Urothelium cell line (cell line): ENCODE results near the gene SMAD6.
"Not testable (repeated sequence)": the region's sequence is repeated elsewhere in the genome, so short reads cannot be mapped to it uniquely, and the experiment has no call there.

ENCODE experiments used
- DNase-seq: peaks from one replicate; pipeline ENCODE4 v3.0.0; 2011; ENCODE audit warnings: low spot score, mixed read lengths
- FAIRE-seq: peaks from 2 replicates; lab custom pipeline; 2011; peaks lifted over from hg19 to GRCh38; lab: Jason Lieb, UNC

Gene SMAD6

DNA sequence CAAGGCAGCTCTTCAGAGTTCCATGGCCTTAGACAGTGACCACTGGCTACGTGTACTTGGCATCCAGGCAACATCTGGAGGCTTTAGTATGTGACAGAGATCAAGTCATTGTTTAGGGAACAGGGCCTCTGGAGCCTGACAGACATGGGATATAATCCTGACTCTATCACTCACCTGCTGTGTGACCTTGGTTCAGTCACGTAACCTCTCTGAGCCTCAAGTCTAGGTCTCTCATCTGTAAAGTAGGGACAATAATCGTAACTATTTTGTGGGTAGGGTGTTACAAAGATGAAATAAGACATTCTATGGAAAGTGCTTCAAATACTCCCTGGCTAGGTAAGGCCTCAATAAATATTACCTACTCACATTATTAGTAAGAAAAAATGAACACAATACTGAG, 114.2 kb downstream of the SMAD6 start:
- FAIRE-seq (no peak), DNase-seq (no peak)

DNA sequence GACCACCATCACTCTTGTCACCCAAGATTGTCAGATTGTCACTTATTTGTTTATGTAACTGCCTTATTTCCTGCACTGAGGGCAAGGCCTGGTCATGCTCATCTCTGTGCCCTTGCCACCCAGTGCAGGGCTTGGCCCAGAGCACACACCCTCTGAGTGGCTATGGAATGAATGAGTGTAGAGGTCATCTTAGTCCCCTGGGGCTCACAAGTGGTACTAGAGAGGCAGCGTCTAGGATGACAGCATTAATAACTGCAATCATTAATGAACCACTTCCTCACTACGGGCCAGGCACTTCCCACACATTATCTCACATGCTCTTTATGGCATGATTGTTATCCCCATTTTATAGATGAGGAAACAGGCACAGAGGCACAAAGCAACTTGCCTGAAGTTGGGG, 117.0 kb downstream of the SMAD6 start:
- DNase-seq: no peak
- peak; percentile 58 for FAIRE-seq

DNA sequence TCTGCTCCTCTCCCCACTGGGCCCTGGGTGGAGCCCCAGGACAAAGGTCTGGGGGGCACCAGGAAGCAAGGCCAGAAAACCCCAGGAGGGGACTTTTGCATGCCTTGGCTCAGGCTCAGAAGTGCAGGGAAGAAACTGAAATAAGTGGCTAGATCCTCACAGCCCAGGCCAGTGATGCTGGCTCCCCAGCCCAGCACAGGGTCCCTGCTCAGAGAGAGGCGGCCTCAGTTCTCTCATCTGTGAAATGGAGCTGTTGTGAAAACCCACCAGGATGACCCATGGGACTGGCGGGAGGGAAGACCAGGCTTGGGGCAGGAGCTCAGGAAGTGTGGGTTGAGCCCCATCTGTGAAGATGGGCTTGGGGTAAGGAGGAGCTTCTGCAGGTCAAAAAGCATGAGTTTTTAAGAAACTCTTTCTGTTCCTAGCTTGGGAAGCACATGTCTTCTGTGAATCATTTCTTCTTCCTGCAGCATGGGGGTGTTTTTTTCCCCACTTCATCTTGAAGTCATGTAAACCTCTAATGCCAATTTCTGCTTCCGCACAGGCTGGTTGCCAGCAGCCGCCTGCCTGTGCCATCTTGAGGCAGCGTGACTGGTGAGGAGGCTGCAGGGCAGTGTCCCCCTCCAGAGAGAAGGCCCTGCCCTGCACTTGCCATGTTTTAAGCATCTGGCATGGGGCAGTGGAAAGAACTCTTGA, 118.6 kb downstream of the SMAD6 start:
- DNase-seq (no peak), FAIRE-seq (no peak)

DNA sequence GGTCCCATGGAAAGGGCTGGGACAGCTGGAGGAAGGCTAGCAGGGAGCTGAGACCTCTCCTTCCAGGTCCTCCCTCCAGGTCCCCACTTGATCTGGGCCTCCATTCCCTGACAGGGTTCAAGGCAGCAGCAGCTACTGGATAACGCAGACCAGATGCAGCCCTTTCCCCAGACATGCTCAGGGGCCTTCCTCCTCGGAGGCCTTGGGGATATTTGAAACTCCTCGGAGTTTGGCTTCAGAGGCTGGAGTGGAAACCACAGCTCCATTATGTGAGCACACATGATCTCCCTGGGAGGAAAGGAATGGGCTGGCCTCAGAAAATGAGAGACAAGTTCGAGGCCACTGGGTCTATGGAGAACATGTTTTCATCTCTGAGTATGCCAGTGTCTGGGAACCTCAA, 119.3 kb downstream of the SMAD6 start:
- DNase-seq: no peak
- FAIRE-seq: no peak

DNA sequence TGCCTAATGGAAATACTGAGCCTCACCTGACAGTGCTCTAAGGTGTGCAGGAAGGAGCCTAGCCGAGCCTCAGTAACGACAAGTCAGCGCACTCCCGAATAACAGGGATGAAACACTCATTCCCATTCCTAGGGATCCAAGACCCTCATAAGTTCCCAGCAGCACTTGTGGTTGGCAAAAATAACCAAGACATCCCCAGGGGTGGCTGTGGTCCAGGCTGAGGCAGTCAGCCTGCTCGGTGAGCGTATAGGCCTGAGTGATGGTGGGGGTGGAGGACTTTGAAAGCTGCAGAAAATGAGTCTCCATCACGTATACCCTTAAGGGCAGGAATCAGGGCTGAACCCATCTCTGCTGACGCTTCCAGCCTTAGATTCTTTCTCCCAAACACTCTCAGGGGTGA, 120.1 kb downstream of the SMAD6 start:
- DNase-seq (no peak), FAIRE-seq (peak; percentile 17)

DNA sequence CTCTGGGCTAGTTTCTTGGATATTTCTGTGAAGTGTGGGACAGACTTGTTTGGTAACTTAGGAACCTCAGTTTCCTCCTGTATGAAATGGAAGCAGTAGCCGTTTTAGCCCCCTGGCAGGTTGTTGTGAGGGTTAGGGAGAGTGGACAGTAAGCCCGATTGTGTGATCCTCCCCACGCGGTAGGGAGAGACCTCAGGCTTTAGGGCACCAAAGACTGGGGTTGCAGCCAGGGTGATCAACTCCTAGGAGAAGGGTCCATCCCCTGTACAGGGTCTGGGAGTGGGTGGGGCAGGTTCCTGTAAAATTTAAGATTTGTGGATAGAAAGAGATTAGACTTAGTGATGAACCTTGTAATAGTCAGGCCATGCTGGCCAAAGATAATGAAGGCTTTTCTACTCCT, 120.5 kb downstream of the SMAD6 start:
- DNase-seq: no peak
- FAIRE-seq: no peak

DNA sequence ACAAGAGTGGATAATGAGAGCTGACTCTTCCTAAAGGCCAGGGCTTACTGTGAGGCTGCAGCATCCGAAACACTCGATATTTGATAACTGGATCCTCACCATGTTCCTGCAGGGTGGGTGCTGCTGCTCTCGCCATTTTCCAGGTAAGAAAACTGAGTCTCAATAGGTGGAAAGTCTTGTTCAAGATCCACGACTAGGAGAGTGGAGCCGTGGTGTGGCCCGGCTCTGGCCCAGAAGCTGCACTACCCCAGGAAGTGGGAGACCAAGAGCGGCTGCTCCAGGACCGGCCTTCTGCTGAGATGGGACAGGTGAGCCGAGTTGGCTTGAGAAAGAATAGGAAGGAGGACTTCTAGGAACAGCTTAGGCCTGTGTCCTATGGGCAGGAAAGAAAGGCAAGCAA, 121.6 kb downstream of the SMAD6 start:
- no peak for DNase-seq
- no peak for FAIRE-seq

DNA sequence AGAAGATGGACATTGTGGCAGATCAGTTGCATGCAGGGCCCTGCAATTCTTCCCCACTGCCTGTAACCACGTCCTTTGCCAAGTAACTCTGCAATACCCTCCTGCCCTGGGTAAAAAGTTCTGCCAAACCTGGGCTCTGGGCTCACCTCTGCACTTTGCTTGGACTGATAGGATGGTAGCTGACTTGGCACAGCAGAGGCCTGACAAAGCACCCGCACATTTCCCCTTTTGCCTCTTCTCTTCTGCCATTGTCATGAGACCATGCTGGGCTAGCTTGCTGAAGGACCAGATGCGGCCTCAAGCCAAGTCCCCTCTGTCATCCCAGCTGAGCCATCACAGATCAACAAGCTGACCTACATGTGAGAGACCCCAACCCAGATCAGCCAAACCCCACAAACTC, 122.4 kb downstream of the SMAD6 start:
- FAIRE-seq: peak; percentile 86
- no peak for DNase-seq

DNA sequence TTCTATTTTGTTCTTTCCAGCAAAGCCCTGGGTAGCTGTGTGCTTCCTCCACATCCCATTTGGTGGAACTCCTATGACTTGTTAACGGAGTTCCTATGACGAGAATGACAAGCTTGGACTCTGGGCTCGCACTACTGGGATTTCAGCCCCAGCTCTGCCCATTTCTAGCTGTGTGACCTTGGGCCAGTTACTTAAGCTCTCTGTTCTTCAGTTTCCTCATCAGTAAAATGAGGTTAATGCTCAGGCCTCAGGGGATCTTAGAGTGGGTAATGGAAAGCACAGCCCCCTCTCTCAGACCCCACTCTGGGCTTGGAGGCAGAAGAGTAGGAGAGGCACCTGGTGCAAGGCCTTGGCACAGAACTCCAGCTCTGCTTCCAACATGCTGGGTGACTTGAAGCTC, 123.1 kb downstream of the SMAD6 start:
- DNase-seq (no peak), FAIRE-seq (no peak)

DNA sequence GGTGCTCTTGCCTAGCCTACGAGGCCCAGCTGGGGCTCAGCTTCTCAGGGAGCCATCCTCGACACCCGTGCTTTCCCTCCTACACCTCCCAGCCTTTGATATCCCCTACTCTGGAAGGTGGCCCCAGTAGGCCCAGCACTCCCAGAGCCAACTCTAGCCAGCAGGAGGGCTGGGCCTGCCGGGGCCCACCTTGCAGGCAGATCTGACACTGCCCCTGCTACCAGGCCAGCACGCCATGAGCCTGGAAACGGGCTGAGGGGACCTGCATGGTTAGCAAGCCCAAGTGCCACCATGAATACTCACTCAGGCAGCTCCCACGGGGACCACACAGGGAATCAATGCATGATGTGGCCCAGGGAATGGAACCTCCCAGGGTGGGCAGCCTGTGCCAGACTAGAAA, 123.7 kb downstream of the SMAD6 start:
- DNase-seq (no peak), FAIRE-seq (no peak)

DNA sequence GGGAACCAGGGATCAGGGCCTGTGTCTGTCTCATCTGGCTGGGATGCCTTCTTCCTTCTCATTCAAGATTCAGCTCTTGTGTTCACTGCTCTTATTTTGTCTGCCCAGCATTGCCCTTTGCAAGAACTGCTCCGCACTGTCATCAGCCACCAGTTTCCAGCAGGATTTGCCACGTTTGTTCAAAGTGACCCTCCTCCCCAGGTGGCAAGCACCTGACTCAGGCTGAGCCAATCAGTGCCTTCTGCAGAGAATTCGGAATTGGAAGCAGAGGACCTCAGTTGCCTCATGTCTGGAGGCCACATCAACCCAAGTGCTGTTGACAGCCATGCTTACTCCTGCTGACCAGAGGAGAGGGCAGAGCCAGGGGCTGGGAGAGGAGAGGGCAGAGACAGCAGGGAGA, 124.5 kb downstream of the SMAD6 start:
- FAIRE-seq: no peak
- DNase-seq: no peak

DNA sequence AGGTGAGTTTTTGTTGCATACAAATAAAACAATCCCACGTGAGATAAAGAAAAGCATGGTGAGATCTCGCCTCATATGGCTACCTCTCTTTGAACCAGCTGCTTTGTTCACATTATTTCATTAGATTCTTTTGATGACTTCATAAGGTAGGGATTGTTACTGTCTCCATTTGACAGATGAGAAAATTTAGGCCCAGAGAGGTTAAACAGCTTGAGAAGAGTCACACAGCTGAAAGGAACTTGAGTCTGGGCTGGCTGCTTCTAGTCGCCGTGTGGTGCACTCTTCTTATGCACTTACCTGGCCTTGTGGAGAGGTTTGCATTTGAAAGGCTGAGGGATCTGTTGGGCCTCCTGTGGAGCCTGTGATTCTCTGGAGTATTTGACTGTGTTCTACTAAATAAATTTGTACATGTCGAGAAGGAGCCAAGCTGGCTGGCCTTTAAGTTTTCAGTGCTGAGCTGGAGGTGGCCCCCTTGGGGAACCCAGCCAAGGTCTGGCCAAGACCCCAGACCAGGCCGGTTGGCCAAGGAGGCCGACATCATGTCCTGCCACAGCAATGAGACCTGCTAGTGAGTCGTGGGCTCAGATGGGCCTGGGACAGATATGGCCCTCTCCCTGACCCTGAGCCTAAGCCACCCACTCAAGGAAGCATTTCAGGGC, 125.1 kb downstream of the SMAD6 start:
- DNase-seq (no peak), FAIRE-seq (no peak)

DNA sequence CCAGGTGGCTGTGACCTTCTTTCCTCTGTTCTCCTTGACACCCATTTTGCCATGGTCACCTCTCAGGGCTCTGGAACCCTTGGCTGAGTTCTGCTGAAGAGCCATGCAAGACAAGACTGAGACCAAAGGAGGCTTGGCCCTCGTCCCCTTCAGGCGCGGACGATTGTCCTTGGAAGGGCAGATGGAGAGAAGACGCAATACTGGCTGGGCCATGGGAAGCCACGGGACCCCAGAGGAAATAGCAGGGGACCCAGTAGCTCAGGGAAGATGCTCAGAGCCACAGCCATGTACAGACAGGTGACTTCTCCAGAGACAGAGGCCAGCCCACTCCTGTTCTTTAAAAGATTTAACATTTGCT, 125.6 kb downstream of the SMAD6 start:
- FAIRE-seq (no peak), DNase-seq (no peak)

DNA sequence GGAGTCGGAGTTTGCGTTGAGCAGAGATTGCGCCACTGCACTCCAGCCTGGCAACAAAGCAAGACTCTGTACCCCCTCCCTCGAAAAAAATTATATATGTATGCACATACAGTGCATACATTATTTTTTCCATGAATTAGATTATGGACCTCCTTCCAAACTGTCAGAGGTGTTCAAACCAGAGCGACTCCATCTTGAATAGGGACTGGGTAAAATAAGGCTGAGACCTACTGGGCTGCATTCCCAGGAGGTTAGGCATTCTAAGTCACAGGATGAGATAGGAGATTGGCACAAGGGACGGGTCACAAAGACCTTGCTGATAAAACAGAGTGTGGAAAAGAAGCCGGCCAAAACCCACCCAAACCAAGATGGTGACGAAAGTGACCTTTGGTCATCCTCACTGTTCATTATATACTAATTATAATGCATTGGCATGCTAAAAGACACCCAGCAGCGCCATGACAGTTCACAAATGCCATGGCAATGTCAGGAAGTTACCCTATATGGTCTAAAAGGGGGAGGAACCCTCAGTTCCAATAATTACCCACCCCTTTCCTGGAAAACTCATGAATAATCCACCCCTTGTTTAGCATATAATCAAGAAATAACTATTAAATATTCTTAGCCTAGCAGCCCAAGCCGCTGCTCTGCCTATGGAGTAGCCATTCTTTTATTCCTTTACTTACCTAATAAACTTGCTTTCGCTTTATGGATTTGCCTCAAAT, 126.9 kb downstream of the SMAD6 start:
- not testable (repeated sequence) for DNase-seq, FAIRE-seq

DNA sequence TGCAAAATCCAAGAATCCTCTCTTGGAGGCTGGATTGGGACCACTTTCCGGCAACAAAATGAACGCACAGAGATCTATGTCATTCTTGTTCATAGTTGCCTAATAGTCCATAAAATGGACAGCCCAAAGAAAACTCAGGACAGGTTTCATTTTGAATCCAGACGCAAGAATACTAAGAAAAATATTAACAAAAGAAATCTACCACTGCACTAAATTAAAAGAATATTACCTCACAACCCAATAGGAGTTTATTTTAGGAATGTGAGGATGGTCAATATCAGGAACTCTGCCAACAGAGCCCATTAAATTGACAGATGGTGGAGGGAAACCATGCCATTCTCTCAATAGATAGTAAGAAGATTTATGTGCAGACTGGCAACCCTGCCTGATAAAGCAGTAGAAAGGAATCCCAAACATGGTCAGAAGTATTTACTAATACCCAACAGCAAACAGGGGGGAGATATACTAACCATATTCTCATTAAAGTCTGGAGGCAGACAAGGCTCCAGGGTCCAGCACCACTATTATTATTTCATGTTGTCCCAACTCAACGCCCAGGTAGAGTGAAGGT, 127.6 kb downstream of the SMAD6 start:
- DNase-seq (no peak), FAIRE-seq (no peak)

DNA sequence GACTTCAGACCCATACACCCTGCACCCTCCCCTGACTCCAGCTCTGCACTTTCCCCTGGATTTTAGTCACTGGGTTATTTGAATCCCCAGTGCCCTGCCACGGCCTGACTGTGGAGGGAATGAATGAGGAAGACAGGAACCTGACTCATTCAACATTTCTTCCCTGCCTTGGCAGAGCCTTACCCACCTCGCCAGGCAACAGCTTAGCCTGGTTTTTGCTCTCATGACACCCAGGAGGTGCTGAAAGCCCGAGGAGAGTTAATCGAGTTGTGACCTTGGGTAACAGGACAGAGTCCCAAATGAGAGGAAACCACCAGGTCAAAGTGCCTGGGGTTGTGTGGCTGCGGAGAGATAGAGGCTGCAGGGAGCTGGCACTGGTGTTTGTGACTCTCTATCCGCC, 128.3 kb downstream of the SMAD6 start:
- no peak for FAIRE-seq
- peak; percentile 49 for DNase-seq

DNA sequence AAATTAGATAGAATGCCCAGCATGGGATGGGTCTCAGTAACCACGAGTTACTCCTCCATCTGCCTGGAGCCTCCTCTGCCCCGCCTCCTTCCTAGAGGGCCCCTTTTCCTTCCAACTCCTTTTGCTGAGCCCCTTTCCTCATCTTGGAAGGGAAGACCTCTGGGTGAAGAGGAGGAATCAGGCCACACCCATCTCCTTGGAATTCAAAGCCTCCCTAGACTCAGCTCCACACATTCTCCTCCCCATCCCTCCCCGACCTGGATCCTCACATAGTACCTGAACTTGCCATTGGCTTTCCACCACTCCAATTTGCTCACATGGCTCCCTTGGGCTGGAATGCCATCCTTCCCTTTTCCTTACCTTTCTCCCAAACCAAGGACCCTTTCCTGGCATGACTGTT, 128.8 kb downstream of the SMAD6 start:
- no peak for FAIRE-seq
- no peak for DNase-seq

DNA sequence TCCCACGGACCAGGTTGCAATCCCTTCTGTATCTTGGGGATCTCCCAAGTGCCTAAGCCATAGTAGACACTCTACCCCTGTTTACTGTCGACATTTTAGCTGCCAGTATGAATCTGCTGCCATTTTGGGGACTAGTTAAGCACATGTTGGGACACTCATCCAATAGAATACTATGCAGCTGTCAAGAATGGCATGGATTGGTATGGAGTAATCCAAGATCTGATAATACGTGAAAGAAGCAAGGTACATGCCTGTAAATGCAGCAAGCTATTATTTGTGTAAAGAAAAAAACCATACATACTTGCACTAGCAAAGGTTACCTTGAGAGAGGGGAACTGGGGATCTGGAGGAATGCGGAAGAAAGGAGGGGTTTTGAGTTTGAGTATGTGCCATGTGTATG, 129.3 kb downstream of the SMAD6 start:
- FAIRE-seq: peak; percentile 9
- DNase-seq: no peak

DNA sequence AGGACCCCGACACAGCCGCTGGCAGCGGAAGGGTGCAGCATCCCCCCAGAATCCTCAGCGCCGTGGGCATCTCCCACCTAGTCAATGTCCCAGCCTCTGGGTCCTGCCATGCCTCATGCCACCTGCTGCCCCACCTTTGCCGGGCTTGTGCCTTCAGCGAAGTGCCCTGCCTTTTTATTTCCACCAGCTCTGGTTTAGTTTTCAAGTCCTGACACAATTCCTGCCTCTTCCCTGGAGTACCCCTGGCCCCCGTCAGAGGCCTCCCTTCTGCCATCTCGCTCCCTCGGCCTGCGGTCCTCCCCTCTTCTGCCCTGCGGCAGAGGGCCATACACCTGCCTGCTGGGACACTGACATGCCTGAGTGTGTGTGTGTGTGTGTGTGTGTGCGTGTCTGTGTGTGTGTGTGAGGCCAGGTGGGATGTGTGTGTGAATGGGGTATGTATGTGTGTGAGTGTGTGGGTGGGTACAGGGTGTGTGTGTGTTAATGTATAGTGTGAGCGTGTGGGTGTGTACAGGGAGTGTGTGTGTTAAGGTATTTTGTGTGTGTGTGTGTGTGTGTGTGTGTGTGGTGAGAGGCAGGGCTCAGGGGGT, 129.9 kb downstream of the SMAD6 start:
- DNase-seq: no peak
- FAIRE-seq: peak; percentile 97
